GM12801 (cell line): ENCODE data around the gene SLC44A3.

Source experiments
- TF ChIP-seq, protein P1 (sequence below): IDR thresholded peaks from one replicate; pipeline ENCODE4 v1.5.1; 2011; ENCODE audit warnings: control low read depth; ENCODE audit not compliant: insufficient read length; ENCODE audit errors: extremely low read depth

SLC44A3 gene

DNA sequence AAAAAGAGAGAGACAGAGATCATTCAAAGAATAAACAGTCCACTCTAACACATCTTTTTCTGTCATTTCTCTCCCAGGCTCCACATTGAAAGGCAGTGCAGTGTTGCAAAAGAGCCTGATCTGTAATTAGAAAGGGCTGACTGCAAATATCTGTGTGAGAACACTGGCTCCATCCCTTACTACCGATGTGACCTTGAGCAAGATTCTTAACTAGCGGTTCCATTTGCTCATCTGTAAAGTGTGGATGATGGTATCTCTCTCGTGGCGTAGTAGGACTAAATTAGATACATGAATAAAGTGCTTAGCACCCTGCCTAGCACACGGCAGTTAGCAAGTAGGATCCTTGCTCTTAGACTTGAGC lies 26.9 kb upstream of the SLC44A3 start:
- TF ChIP-seq, protein P1, sequence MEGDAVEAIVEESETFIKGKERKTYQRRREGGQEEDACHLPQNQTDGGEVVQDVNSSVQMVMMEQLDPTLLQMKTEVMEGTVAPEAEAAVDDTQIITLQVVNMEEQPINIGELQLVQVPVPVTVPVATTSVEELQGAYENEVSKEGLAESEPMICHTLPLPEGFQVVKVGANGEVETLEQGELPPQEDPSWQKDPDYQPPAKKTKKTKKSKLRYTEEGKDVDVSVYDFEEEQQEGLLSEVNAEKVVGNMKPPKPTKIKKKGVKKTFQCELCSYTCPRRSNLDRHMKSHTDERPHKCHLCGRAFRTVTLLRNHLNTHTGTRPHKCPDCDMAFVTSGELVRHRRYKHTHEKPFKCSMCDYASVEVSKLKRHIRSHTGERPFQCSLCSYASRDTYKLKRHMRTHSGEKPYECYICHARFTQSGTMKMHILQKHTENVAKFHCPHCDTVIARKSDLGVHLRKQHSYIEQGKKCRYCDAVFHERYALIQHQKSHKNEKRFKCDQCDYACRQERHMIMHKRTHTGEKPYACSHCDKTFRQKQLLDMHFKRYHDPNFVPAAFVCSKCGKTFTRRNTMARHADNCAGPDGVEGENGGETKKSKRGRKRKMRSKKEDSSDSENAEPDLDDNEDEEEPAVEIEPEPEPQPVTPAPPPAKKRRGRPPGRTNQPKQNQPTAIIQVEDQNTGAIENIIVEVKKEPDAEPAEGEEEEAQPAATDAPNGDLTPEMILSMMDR, result no peak

GRCh38 chr1:94795434-94795833 lies 24.7 kb upstream of the SLC44A3 start:
- TF ChIP-seq, protein P1, result no peak

DNA sequence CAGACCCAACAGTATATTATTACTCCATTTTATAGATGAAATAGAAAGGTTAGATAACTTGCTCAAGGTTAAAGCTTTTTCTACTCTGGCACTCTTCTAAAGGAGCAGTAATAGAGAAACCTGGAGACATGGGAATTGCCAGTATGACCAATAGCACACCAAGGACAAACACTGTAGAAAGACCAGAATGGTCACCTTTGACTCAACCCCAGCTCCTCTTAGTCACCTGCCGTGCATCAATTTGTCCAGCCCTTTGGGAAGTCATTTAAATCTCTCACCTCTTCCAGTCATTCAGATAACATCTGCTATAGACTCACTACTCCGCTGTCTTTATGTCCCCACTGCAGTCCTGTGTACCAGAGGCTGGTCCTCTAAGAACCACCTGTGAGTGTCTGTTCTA lies 23.9 kb upstream of the SLC44A3 start:
- TF ChIP-seq, protein P1, result no peak

DNA sequence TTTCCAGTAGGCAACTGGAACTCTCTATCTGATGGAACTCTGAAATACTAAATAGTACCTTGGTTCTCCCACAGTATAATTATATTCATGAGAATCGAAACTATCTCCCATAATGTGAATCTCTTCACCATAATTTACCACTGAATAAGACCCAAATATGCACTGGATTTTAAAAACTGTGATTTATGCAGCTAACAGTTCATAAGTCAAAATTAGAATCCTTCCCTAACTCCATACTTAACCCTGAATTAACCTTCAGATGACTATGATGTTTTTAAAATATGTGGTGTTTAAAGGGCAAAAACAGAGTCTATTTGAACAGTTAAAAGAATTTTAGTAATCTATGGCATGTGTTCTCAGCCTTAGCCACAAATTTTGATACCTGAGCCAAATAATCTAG lies 22.9 kb upstream of the SLC44A3 start:
- TF ChIP-seq, protein P1, result no peak

DNA sequence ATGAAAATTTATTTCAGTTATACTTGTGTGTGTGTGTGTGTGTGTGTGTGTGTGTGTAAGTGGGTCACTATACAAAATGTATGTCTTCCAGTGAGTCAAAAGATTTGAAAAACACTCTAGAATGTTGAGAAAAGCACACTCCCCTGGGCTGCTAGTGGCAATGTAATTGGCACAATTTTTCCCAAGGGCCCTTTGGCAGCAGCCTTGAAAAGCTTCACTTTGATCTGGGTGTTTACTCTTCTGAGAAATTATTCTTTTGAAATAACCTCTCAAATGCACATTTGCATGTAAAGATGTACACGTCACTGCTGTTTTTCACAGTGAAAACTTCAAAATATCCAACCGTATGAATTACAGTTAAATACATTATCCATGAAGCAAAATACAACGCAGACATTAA lies 22.1 kb upstream of the SLC44A3 start:
- TF ChIP-seq, protein P1, result no peak

DNA sequence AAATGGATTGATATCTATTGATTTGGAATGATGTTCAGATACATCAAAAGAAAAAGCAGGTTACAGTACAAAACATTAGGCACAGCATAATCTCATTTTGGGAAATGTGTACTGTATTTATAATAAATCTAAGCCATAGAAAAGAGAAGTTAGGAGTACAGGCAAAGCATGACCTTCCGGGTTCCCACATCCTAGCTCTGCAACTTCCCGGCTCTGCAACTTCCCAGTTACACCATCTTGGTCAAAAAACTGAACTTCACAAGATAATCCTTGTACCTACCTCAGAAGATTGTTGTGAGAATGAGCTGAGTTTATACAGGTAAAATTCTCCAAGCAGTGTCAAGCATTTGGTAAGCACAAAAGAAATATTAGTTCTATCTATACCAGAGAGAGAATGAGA lies 21.7 kb upstream of the SLC44A3 start:
- TF ChIP-seq, protein P1, result no peak

GRCh38 chr1:94799206-94799605 lies 21.0 kb upstream of the SLC44A3 start:
- TF ChIP-seq, protein P1, result no peak
